ENCODE data around the gene CLIC1.

DNA sequence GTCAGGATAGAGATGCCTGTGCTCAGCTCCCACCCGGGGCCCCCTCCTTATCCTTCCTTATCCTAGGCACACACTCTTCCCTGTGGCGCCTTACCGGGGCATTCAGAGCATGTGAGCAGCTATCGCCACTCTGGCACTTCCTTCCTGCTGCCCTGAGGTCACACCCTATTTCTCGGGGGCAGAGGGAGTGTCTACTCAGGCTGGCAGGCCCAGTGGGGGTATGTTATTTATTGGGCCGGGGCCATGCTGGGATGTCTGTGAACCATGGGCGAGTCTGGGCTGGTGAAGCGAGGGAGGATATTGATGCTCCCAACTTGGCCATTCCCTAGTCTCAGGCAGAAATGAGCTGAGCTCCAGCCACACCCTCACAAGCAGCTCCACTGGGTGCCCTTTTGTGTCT, 25.1 kb downstream of the CLIC1 start:
- TF ChIP-seq, protein P1, sequence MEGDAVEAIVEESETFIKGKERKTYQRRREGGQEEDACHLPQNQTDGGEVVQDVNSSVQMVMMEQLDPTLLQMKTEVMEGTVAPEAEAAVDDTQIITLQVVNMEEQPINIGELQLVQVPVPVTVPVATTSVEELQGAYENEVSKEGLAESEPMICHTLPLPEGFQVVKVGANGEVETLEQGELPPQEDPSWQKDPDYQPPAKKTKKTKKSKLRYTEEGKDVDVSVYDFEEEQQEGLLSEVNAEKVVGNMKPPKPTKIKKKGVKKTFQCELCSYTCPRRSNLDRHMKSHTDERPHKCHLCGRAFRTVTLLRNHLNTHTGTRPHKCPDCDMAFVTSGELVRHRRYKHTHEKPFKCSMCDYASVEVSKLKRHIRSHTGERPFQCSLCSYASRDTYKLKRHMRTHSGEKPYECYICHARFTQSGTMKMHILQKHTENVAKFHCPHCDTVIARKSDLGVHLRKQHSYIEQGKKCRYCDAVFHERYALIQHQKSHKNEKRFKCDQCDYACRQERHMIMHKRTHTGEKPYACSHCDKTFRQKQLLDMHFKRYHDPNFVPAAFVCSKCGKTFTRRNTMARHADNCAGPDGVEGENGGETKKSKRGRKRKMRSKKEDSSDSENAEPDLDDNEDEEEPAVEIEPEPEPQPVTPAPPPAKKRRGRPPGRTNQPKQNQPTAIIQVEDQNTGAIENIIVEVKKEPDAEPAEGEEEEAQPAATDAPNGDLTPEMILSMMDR (IDR thresholded peaks at IDR 0.05), result no peak
- no peak for TF ChIP-seq POLR2A (IDR thresholded peaks at IDR 0.05)

All from testis (tissue), 2 donors.